PC-3 (cell line): Measurements from ENCODE around the gene AGR3. TPM values are rescaled to one million over a fixed set of nuclear protein-coding genes. Genes with fewer than 3 reads are reported as not detected.
A peak's percentile ranks its signal among the peaks of the same experiment; 100 is the strongest.

Source experiments
- ATAC-seq: fragments of 200-7000 bp; cut with Tn5 transposase; 2 replicates; pipeline ENCODE4 v1.9.1; 2020; ENCODE audit warnings: mild to moderate bottlenecking, moderate library complexity
- BruUV-seq: library from RNA; stranded (reverse); fragments of 400-500 nt; replicated peaks from 2 replicates; lab custom pipeline; 2021; lab: Mats Ljungman, UMichigan
- CTCF ChIA-PET: fragments of 300-600 bp; sonication (Branson Sonifier 250); formaldehyde crosslinking; loops from one replicate; lab custom pipeline; 2022; ENCODE audit warnings: antibody characterized with exemption; lab: Charles Lee
- POLR2A ChIA-PET: fragments of 300-600 bp; sonication (Branson Sonifier 250); formaldehyde crosslinking; loops from one replicate; lab custom pipeline; 2022; ENCODE audit warnings: antibody characterized with exemption; ENCODE audit not compliant: unreplicated experiment; lab: Charles Lee
- DNase-seq: peaks from one replicate; pipeline ENCODE4 v3.0.0-alpha.2; 2015
- H2AFZ ChIP-seq: fragments of 300-600 bp; sonication (generic); 2 replicates; pipeline ENCODE4 v1.6.0; 2016; ENCODE audit warnings: antibody characterized with exemption, low read length
- H3F3A ChIP-seq: fragments of 300-600 bp; sonication (generic); one replicate; pipeline ENCODE4 v1.6.0; 2017; ENCODE audit warnings: antibody characterized with exemption, low read length, control low read depth, mild to moderate bottlenecking; ENCODE audit not compliant: unreplicated experiment
- H3K27ac ChIP-seq: fragments of 300-600 bp; sonication (generic); 2 replicates; pipeline ENCODE4 v1.5.1; 2016; ENCODE audit warnings: mild to moderate bottlenecking, low read length
- H3K27me3 ChIP-seq: fragments of 300-600 bp; sonication (generic); 2 replicates; pipeline ENCODE4 v1.6.1; 2016; ENCODE audit warnings: low read length, mixed read lengths
- H3K36me3 ChIP-seq: fragments of 300-600 bp; sonication (generic); 2 replicates; pipeline ENCODE4 v1.6.1; 2016; ENCODE audit warnings: low read depth, mixed run types, low read length, mixed read lengths
- H3K4me1 ChIP-seq: fragments of 300-600 bp; sonication (generic); 2 replicates; pipeline ENCODE4 v1.5.1; 2016; ENCODE audit warnings: low read length; ENCODE audit not compliant: insufficient read depth
- H3K4me2 ChIP-seq: fragments of 300-600 bp; sonication (generic); 2 replicates; pipeline ENCODE4 v1.6.0; 2016; ENCODE audit warnings: low read length
- H3K4me3 ChIP-seq: fragments of 300-600 bp; sonication (generic); 2 replicates; pipeline ENCODE4 v1.5.1; 2016; ENCODE audit warnings: mild to moderate bottlenecking, low read length, mixed read lengths
- H3K79me2 ChIP-seq: fragments of 300-600 bp; sonication (generic); 2 replicates; pipeline ENCODE4 v1.6.1; 2017; ENCODE audit warnings: low read length, mixed read lengths
- H3K9ac ChIP-seq: fragments of 300-600 bp; sonication (generic); 2 replicates; pipeline ENCODE4 v1.6.0; 2016; ENCODE audit warnings: mild to moderate bottlenecking, low read length
- H3K9me2 ChIP-seq: fragments of 300-600 bp; sonication (generic); replicated peaks from 2 replicates; pipeline ENCODE4 v1.6.1; 2016; ENCODE audit warnings: mixed run types, low read length, mixed read lengths
- H3K9me3 ChIP-seq: fragments of 300-600 bp; sonication (generic); 2 replicates; pipeline ENCODE4 v1.6.1; 2016; ENCODE audit warnings: low read length, mixed read lengths
- H4K20me1 ChIP-seq: fragments of 300-600 bp; sonication (generic); 2 replicates; pipeline ENCODE4 v1.6.1; 2016; ENCODE audit warnings: low read length, mixed read lengths
- EZH2 ChIP-seq: fragments of 300-600 bp; sonication (generic); IDR thresholded peaks from one replicate; pipeline ENCODE4 v1.6.1; 2017; ENCODE audit warnings: antibody characterized with exemption, mild to moderate bottlenecking, low read length; ENCODE audit not compliant: unreplicated experiment
- EZH2phosphoT487 ChIP-seq: fragments of 300-600 bp; sonication (generic); IDR thresholded peaks from 2 replicates; pipeline ENCODE4 v1.6.1; 2018; ENCODE audit warnings: mild to moderate bottlenecking, antibody characterized with exemption, low read length, borderline replicate concordance
- intact Hi-C: fragments of 100-400 bp; cut with micrococcal nuclease; formaldehyde crosslinking; loops from 2 replicates; pipeline ENCODE4 v1.9.0; 2023
- total RNA-seq: library from RNA; depleted of rRNA; stranded (reverse); fragments of >200 nt; gene quantifications from 2 replicates; pipeline ENCODE4 v1.2.3, GENCODE V29; 2014
- TF ChIP-seq, protein P1 (sequence below): fragments of 300-600 bp; sonication (generic); conservative IDR thresholded peaks from 2 replicates; pipeline ENCODE4 v1.5.1; 2017; ENCODE audit warnings: antibody characterized with exemption, low read depth, mild to moderate bottlenecking, low read length

Gene AGR3
- total RNA-seq, 1 experiment from 2014 or later: not detected

DNA sequence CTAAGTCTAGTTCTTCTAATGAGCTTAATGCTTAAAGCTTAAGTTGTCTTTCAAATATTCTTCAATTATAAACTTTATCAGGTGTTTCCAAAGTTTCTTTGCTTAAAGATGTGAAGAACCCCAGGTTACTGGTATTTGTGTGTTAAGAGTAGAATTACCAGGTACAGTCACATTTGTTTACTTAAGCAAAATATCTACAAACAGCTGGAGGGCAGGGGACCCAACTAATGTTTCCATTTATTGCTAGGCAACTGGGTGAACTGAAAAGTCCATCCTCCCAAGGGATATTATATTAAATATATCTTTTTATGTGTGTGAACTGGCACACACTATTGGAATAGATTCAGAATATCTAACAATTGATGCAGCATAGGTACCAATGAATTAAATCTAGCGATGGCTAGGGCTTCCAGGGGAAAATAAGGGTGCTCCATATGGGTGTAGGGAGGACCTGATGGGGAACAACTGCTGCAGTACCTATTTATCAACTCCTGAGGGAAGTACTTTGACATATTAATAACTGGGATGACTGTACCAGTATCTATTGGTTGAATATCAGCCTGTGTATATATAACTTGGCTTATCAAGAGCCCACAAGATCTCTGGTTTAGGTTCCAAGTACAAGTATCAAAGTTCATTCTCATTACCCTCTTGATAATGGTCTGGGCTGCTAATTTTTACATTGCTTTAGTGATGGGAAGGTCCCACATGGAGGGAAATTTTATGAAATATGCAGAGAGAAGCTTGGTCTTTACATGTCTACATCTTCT, 10.3 kb upstream of the AGR3 start:
- no peak for TF ChIP-seq EZH2
- TF ChIP-seq, protein P1, sequence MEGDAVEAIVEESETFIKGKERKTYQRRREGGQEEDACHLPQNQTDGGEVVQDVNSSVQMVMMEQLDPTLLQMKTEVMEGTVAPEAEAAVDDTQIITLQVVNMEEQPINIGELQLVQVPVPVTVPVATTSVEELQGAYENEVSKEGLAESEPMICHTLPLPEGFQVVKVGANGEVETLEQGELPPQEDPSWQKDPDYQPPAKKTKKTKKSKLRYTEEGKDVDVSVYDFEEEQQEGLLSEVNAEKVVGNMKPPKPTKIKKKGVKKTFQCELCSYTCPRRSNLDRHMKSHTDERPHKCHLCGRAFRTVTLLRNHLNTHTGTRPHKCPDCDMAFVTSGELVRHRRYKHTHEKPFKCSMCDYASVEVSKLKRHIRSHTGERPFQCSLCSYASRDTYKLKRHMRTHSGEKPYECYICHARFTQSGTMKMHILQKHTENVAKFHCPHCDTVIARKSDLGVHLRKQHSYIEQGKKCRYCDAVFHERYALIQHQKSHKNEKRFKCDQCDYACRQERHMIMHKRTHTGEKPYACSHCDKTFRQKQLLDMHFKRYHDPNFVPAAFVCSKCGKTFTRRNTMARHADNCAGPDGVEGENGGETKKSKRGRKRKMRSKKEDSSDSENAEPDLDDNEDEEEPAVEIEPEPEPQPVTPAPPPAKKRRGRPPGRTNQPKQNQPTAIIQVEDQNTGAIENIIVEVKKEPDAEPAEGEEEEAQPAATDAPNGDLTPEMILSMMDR: peak; percentile 38; the same call in 1 of the 2 replicates
- Histone ChIP-seq H3K4me2 (peak overlapping the region; percentile 38), H3K9ac (no peak overlapping the region), H2AFZ (no peak overlapping the region), H3K9me3 (no peaks in the 10 kb centered on the region), H3K79me2 (no peaks in the 10 kb centered on the region), H3K4me1 (peaks cover 37% of the 10 kb centered on the region), H3K9me2 (no peaks in the 10 kb centered on the region), H3K4me3 (no peak overlapping the region), H4K20me1 (no peaks in the 10 kb centered on the region), H3K36me3 (no peaks in the 10 kb centered on the region), H3K27ac (peak overlapping the region; percentile 45), H3F3A (no peaks in the 10 kb centered on the region), H3K27me3 (no peaks in the 10 kb centered on the region)
- ChIA-PET POLR2A (interaction anchor here (0.5 to 0.9 kb wide), 5 partner anchors 42 to 384 kb away, joined by 3 to 21 read pairs (median 3); no protein-coding TSS in a partner anchor), CTCF (interaction anchor here (0.6 to 2.2 kb wide), 10 partner anchors 26 to 1306 kb away, joined by 3 to 19 read pairs (median 4); partner anchors contain the start of gene AGR2)
- intact Hi-C loops: loop anchor here (1.0 to 2.0 kb wide), 7 partner anchors 26 to 755 kb away; no protein-coding TSS in a partner anchor
- peak; percentile 49 for ATAC-seq
- no TSS peak for BruUV-seq
- DNase-seq: peak; percentile 61

DNA sequence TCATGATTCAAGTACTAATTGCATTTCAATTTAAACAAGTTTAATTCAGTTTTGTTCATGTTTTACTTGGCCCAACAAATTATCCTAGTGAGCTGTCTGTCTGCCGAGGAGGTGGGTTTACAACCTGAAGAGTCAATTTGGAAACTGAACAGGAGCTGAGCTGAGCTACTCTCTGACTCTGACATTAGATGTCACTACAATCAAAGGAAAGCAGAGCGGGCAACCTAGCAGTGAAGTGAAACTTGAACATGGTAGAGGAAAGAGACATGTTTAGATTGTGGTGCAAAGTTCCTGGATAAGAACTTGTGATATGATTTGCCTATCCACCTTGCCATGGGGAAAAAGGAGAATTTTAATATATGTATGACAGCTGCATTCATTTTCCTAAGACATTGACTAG, 9.6 kb upstream of the AGR3 start:
- peak overlapping the region; percentile 45 for H3K27ac ChIP-seq
- H2AFZ ChIP-seq: no peak overlapping the region
- no peaks in the 10 kb centered on the region for H3K9me2 ChIP-seq
- H3K4me2 ChIP-seq: peak overlapping the region; percentile 38
- no peak overlapping the region for H3K9ac ChIP-seq
- CTCF ChIA-PET: interaction anchor here (0.5 to 2.2 kb wide), 11 partner anchors 26 to 1307 kb away, joined by 3 to 19 read pairs (median 4); partner anchors contain the start of gene AGR2
- no peak overlapping the region for H3K4me3 ChIP-seq
- TF ChIP-seq, protein P1: peak; percentile 88
- no peak for TF ChIP-seq EZH2phosphoT487
- ATAC-seq (peak; percentile 87), DNase-seq (peak; percentile 85)
- no peaks in the 10 kb centered on the region for H3K9me3 ChIP-seq
- intact Hi-C loops: loop anchor here (1.0 to 2.0 kb wide), 7 partner anchors 27 to 755 kb away; no protein-coding TSS in a partner anchor
- H3K27me3 ChIP-seq: no peaks in the 10 kb centered on the region
- POLR2A ChIA-PET: interaction anchor here (0.5 to 0.9 kb wide), 5 partner anchors 41 to 385 kb away, joined by 3 to 21 read pairs (median 3); no protein-coding TSS in a partner anchor
- peaks cover 37% of the 10 kb centered on the region for H3K4me1 ChIP-seq
- no peaks in the 10 kb centered on the region for H4K20me1 ChIP-seq
- no TSS peak for BruUV-seq
- H3K36me3 ChIP-seq: no peaks in the 10 kb centered on the region
- no peaks in the 10 kb centered on the region for H3F3A ChIP-seq
- no peaks in the 10 kb centered on the region for H3K79me2 ChIP-seq
